22Rv1 (cell line): Measurements from ENCODE around the gene GALNT16.

Source experiments
- H3K27ac ChIP-seq: fragments of 450-650 bp; 2 replicates; pipeline ENCODE4 v1.5.1; 2017
- CTCF ChIP-seq: fragments of 450-650 bp; IDR thresholded peaks from 2 replicates; pipeline ENCODE4 v1.5.1; 2017; ENCODE audit warnings: mild to moderate bottlenecking
- ZFX ChIP-seq: fragments of 450-650 bp; IDR thresholded peaks from 2 replicates; pipeline ENCODE4 v1.6.1; 2017; ENCODE audit warnings: antibody characterized with exemption, borderline replicate concordance

Gene GALNT16

GRCh38 chr14:69366761-69367160 is 106.8 kb downstream of the GALNT16 start:
- no peak overlapping the region for H3K27ac ChIP-seq
- TF ChIP-seq CTCF (no peak), ZFX (no peak)

- TF ChIP-seq CTCF, result no peak
- TF ChIP-seq ZFX, result no peak
Measured at GRCh38 chr14:69368381-69368780, 108.4 kb downstream of the GALNT16 start.

GRCh38 chr14:69370061-69370460 is 110.1 kb downstream of the GALNT16 start:
- TF ChIP-seq CTCF (no peak), ZFX (no peak)
- no peak overlapping the region for H3K27ac ChIP-seq

More at GRCh38 chr14:69368381-69368780, 108.4 kb downstream of the GALNT16 start:
- H3K27ac ChIP-seq, result no peak overlapping the region

- TF ChIP-seq CTCF, result no peak
- no peak for TF ChIP-seq ZFX
Measured at GRCh38 chr14:69372146-69372545, 112.2 kb downstream of the GALNT16 start.

GRCh38 chr14:69373104-69373503 is 113.1 kb downstream of the GALNT16 start:
- H3K27ac ChIP-seq, result no peak overlapping the region
- TF ChIP-seq CTCF, result no peak
- TF ChIP-seq ZFX, result no peak

More at GRCh38 chr14:69372146-69372545, 112.2 kb downstream of the GALNT16 start:
- H3K27ac ChIP-seq, result no peak overlapping the region

GRCh38 chr14:69374235-69374634 is 114.3 kb downstream of the GALNT16 start:
- no peak for TF ChIP-seq CTCF

GRCh38 chr14:69375182-69375581 is 115.2 kb downstream of the GALNT16 start:
- TF ChIP-seq CTCF (no peak), ZFX (no peak)

More at GRCh38 chr14:69374235-69374634, 114.3 kb downstream of the GALNT16 start:
- H3K27ac ChIP-seq, result no peak overlapping the region

More at GRCh38 chr14:69375182-69375581, 115.2 kb downstream of the GALNT16 start:
- no peak overlapping the region for H3K27ac ChIP-seq
